Hematopoietic multipotent progenitor cell treated with erythropoietin and hydrocortisone succinate and interleukin-3 and kit ligand, for 15 days (in vitro differentiated cells): ENCODE data around the gene IFITM10.

Experiments
- DNase-seq: peaks from one replicate; pipeline ENCODE4 v3.0.0-alpha.2; 2015; ENCODE audit warnings: low spot score

Gene IFITM10

DNA sequence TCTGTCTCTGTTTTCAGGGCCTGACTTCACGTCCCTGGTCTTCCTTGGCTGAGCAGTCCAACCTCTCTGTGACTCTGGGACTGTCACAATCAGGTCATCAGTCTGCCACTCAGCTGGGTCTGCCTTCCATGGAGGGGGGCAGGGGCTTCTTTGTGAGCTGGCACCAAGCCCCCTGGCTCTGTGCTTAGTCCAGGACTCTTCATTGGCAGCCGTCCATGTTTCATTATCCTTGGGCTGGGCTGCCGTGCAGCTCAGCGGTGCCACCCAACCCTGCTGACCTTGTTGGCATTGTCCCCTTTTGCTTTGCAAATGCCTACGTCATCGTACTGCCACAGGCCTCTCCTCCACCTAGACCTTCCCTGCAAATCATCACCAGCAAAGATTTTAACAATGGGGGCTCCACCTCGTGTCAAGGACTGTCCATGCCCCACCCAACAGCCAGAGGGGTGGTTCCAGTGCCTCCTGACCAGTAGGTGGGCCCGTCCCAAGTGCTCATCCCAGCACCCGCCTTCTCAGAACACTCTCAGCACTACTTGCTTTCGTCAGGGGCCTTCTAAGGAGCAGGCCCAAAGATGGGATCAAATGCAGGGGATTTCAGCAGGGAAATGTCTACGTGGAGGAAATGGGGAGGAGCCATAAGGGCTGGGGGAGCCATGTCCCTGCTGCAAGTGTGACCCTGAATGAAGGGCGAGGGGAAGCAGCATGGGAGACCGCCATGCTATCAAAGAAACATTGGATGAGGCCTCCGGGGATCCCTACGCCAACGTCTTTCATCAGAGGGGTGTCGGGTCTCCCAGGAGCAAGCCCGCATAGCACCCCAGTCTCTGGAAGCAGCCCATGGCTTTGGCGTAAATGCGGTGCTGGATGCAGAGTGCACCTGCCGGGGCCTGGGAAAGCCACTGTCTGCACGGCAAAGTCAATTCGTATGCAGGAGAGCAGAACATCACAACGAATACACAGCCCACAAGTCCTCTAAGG lies 35.2 kb downstream of the IFITM10 start:
- DNase-seq, result no peak

DNA sequence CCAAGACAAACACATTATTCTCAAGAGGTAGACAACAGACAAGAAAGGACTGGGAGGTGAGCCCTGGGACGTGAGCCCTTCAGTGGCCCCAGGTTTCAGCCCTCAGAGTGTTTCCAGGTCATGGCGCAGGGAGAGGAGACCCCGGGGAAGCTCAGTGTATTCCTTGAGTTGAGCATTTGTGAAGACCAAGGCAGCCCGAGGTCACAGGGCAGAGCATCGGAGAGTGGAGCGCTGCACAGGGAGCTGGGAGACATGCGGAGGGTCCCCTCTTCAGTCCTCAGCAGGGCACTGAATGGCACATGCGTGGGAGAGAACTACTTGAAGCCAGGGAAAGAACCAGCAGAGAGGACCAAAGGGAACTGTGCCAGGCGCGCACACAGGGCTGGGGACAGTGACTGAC lies 41.7 kb downstream of the IFITM10 start:
- DNase-seq, result no peak

DNA sequence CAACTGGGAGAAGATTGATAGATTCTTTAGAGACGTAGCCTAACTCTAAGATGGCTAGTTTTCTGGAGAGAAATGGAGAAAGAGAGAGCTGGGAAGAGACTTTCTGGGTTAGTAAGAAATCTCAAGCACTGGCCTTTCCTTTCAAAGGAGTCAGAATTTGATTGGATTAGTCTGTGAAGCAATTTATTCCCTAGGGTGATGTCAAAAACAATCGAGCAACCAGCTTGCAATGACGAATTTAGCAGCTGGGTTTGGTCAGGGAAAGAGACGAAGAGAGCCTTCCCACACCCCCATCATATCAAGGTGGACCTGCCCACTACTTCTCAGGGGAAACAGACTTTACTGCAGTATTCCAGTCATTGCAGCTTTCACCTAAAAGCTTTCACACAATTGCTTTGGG lies 42.6 kb downstream of the IFITM10 start:
- DNase-seq, result no peak

DNA sequence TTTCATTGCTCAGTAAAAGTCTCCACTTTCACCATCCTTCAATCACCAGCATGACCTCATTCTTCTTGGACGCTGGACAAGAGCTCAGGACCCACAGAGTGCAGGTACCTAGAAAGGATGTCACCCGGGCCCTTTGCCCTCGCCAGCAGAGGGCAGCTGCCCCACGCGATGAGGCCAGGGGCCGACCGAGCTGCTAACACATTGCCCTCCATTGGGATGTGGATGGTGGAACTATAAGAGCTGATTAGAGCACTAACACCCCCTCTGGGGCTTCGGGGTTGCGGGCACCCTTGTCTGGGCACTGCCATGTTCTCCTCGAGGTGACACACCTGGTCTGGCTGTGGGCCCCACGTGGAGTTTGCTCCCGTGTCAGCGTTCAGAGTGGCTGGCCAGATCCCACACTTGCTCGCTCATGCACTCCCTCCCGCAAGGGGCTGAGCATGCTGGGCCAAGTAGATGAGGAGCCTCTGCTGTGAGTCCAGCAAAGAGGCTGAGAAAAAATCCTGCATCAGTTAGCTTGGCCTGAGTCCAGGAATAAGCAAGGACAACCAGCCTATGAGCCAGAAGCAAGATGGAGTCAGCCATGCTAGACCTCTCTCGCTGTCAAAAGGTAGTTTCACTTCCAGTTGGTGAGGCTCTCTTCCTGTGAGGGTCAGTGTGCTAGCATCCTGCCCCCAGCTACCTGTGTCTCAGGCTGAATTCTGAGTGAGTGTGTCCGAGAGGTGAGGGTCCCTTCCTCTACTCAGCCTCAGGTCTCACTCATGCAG lies 43.6 kb downstream of the IFITM10 start:
- DNase-seq, result peak; percentile 27

DNA sequence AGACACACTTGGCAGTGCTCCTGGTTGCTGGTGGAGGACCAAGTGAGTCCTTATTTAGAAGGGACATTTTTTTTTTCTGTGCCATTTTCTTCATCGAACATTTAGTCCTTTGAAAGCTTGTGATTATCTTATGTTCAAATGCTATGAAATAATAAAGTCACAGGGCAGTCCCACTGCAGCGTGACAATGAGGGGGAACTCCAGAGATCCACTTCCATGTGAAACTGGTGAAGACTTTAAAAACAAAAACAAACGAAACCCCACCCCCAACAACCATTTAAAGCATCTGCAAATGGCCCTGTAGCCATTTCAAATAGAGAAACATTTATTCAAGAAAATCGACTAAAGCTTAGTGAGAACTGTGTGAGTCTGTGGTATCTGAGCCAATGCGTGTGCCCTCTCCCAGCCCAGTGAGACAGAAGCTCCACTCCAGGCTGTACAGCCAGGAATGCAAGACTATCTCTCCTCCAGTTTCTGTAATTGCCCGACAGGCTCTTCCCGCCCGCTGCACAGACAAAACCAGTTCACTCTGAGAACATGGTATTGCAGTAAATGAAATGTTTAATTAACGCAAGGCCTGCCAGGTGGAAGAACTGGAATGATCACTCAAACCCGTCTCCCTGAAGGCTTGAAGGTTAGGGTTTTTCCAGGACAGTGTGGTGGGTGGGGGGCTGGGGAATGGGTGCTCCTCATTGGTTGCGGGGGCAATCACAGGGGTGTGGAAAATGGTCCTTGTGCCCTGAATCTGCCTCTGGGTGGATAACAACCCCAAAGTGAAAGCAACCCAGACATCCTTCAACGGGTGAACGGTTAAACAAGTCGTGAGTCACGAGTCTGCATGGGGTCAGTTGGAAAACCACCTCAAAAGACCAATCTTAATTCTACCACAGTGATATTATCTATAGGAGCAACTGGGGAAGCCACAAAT lies 45.0 kb downstream of the IFITM10 start:
- no peak for DNase-seq

DNA sequence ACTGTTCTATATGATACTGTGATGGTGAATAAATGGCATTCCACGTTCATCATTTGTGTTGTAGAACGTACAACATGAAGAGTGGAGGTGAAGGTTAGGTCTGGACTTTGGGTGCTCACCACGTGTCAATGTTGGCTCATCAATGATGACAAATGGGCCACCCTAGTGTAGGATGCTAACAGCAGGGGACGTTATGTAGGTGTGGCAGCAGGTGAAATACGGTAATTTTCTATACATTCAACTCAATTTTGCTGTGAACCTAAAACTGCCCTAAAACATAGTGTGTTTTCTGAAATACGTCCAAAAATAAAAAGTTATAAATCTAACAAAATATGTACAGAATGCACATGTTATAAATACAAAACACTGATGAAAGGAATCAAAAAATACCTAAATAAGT lies 47.2 kb downstream of the IFITM10 start:
- no peak for DNase-seq

DNA sequence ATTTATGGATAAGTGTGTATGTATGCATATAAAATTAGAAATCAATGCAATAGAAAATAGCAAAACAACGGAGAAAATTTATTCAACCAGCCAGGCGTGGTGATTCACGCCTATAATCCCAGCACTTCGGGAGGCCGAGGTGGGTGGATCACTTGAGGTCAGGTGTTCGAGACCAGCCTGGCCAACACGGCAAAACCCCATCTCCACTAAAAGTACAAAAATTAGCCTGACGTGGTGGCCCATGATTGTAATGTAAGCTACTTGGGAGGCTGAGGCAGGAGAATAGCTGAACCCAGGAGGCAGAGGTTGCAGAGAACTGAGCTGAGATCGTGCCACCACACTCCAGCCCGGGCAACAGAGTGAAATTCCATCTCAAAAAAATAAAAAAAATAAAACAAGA lies 47.9 kb downstream of the IFITM10 start:
- no peak for DNase-seq

DNA sequence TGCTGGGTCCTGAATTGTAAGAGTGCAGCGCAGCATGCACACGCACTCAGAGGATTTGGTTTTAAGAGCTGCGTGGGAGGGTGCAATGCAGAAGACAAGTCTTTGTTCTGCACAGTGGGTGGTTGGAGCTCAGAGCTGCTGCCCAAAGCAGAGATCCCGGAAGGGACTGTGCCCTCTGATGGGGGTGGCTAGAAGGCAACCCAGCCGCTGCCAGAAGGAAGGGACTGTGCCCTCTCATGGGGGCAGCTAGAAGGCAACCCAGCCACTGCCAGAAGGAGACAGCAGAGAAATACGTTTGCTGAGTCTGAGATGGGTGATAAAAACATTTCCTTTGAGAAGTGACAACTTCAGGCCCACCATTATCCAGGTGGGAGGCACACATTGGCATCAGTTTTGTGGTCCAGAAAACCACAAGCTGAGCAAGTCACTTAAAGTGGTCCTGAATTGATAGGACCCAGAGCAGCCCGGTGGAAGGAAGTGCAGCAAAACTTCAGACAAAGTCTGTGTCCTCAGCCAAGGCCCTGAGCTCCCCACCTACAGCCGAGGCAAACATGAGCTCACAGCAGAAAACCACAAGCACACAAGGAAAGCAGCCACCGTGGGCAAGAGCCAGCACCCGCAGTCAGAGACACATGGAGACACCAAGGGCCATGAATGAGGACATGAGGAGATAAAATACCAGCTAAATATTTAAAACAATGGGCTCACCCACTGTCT lies 49.1 kb downstream of the IFITM10 start:
- no peak for DNase-seq

DNA sequence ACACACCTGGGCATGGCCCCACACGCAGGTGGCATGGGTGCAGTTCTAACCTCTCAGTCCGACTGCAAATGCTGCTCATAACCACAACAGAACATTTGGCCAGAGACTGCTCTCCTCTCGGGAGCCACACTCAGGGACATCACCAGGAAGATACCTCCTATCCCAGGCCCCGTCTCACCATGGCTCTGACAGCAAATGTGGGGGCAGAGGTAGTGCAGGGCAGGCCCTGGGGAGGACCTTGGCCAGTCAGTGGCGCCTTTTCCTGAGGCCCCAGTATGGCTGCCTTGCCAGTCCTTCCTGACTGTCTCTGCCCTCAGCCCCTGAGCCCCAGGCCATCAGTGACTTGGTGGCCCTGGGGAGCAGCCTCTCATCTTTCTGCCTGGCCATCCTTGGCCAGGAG lies 50.6 kb downstream of the IFITM10 start:
- no peak for DNase-seq

DNA sequence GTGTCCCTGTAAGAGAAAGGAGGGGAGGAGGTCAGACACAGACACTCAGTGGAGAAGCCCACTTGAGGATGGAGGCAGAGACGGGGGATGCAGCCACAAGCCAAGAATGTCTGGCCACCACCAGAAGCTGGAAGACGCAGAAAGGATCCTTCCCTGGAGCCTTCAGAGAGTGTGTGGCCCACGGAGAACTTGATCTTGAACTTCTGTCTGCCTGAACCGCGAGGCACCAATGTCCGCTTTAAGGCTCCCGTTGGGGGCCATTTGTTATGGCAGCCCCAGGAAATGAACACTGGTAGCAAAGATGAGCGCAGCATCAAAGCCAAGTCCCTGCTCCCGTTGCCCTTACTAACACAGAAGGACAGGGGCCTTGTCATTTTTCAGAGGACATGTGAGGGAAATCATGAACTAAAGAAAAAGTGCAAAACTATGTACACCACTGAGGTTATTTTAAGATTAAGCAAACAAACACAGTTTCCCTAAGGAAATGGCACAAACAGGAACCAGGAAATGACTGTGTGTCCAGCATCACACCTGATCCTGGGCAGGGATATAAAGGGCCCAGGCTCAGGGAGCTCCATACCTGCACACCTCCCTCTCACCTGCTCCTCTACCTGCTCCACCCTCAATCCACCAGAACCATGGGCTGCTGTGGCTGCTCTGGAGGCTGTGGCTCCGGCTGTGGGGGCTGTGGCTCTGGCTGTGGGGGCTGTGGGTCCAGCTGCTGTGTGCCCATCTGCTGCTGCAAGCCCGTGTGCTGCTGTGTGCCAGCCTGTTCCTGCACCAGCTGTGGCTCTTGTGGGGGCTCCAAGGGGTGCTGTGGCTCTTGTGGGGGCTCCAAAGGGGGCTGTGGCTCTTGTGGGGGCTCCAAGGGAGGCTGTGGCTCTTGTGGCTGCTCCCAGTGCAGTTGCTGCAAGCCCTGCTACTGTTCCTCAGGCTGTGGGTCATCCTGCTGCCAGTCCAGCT lies 53.5 kb downstream of the IFITM10 start, which contains the start of gene KRTAP5-6:
Gene KRTAP5-6, plus strand, starts transcription at position 588 of the 963 bp plus-strand sequence. Its CDS starts 51 bp downstream, at position 639.
- no peak for DNase-seq

DNA sequence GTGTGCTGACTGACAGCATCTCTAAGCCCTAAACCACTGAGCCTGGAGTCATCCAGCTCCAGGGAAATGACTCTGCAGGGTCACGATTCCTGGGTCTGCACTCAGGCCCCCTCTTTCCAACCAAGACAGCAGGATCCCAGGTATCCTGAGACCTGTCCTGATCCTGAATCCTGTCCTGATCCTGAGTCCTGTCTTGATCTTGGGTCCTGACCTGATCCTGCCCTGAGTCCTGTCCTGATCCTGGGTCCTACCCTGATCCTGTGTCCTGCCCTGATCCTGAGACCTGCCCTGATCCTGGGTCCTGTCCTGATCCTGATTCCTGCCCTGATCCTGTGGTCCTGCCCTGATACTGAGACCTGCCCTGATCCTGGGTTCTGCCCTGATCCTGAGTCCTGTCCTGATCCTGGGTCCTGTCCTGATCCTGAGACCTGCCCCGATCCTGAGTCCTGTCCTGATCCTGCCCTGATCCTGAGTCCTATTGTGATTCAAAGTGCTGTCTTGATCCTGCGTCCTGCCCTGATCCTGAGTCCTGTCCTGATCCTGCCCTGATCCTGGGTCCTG lies 54.8 kb downstream of the IFITM10 start:
- DNase-seq, result no peak

DNA sequence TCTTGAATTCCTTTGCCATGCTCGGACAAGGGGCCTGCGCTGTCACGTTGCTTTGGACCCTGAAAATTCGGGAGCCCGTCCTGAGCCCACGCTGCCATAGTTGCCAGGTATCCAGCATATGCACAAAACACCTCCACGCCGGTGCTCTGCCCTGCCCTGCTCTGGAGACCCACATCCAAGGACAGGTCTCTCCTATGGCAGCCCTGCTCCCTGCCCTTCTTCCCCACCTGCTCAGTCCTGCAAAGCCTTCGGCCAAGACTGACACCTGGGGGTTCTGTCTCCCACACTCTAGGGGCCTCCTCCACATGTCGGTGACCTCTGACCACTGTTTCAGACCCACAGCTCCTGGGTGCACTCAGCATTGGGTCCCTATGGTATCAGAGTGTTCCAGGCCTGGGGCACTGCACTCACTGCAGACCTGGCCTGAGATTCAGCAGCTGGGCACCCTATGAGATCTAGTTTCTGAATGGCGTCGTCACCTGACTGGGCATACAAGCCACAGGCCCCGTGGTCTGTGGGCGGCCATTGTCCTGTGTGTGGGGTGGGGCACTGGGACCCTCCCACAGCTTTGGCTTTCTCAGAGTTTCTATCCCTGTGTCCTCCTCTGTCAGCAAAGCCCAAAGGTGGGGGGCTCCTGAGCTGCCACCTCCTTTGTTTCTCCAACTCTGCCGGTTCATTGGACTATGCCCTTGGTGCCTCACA lies 55.4 kb downstream of the IFITM10 start:
- no peak for DNase-seq

DNA sequence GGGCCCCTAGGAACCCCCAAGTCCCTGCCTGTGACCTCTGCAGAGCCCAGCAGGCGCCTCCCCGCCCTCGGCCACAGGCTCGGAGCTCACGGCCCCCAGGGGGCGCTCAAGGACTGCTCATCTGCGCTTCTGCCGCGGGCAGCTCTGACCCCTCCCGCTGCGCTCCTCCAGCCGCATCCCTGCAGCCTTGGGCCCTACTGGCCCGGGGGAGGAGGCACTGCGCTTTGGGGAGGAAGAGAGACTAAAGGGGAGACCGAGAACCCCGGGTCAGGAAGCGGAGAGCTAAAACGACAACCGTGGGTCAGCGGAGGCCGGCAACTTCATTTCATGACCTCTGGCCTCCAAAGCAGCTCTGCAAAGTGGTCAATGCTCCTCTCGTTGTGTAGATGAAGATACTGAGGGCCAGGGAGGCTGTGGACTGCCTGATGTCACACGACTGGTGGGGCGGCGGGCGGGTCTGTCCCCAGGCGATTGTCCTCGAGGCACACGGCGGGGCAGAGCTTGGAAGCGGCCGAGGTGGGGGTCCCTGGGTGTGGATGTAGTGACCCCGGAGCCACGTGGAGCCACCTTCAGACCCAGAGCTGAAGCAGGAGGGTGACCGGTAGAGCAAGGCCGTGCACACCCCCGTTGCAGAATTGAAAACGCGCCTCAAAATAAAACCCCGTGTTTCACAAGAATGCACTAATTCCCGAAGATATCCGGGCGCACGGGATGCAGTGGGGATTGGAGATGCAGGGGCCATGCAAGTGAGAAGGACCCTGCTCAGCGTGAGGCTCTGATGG lies 56.1 kb downstream of the IFITM10 start:
- peak; percentile 81 for DNase-seq

DNA sequence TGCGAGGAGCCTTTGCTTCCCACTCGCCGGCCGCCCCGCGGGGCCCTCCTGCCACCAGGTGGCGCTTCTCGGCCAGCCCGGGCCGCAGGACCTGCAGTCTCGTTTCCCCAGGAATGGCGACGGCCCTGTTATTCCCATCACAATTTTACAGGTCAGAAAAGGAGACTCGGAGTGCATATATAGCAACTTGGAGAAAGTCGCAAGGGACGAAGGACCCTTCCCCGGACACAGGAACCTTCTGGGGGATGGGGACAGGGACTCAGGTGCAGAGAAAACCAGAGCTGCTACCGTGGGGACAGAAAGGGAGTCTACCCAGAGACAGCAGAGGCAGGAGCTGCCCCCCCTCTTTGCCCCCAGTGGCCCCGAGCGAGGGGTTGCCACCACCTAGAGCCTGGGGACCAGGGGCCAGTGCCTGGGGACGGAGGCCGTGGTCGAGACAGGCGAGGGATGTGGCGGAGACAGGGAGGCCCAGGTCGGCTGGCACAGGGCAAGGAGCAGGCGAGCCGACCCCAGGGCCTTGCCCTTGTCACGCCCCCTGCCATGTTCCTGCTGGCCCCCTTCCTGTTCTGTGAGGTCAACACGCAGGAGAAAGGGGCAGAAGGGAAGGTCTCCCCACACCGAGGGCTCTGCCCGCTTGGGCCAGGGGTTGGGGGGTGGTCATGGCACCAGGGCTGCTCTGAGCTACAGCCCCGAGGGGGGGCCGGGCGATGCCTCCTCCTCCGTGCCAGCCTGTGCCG lies 56.9 kb downstream of the IFITM10 start:
- peak; percentile 58 for DNase-seq

DNA sequence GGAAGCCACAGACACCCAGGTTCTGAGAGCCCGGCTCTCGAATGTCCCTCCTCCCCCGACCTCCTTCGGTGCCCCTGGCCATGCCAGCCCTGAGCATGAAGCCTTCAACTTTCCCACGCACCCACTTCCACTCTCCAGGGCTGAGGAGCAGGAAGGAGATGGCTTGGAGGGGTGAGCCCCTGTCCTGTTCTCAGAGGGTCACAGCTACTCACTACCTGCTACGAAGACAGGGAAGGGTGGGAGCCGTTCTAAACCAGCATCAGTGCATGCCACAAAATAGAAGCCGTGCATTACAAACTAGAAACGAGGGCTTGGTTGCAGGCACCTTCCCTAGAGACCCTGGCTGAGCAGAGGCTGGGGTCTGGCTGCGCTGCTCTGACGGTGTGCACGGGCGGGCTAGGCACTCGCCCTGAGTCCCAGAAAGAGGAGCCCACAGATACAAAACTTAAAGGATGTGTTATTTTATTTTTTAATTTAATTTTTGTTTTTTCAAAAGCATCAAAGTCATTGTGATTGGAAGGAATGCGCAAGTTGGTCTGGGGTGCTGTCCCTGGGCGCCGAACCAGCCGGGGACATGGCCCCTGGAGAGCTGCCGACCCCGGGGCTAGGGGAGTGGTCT lies 57.6 kb downstream of the IFITM10 start:
- DNase-seq, result no peak

DNA sequence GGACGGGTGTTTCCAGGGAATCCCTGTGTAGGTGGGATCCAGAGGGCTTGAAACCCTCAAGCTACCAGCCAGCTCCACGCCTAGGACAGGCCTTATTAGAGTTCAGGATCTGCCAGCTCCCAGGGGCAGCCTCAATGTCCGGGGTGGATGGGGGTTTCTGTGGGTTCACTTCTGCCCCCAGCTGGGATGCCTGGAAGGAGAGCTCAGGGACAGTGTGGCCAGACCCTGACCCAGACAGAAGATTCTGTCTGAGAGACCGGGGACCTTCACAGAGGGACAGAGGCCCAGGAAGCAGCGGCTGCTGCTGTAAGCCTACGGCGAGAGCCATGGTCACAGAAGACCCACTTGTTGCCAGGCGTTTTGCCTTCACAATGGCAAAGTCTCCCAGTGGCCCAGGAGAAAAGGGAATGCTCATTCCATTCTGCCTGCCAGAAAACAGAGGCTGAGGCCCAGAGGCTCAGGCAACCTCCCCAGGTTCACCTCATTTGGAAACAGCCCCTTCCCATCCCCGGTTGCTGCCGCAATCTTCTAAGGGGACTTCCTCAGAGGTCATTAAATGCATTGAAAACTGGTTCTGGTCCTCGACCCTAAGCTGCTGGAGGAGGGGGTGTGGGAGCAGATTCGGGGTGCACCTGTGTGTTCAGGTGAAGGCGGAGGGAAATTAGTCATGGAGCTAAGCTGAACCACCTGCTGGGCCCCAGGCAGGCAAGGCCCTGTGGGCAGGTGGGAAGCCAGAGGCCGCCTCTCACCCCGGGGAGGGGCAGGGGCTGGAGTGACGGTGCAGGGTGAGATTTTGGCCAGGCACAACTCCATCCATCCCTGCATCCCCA lies 58.3 kb downstream of the IFITM10 start:
- DNase-seq, result no peak
